Measurements from ENCODE around the gene RNF187.

RNF187 gene

GRCh38 chr1:228452194-228453021 lies 34.8 kb upstream of the RNF187 start:
- H3K9me3 ChIP-seq (ENCODE audit: severe bottlenecking): no peaks in the 10 kb centered on the region
- H3K27ac ChIP-seq: no peak overlapping the region
- no peaks in the 10 kb centered on the region for H3K36me3 ChIP-seq
- DNase-seq: no peak
- TF ChIP-seq CTCF (IDR thresholded peaks at IDR 0.05; ENCODE audit: low read depth, low read length): no peak
- no peaks in the 10 kb centered on the region for H3K27me3 ChIP-seq (ENCODE audit: insufficient read depth, low read depth, severe bottlenecking)
- no peak overlapping the region for H3K4me3 ChIP-seq (ENCODE audit: low read depth, low read length)

- Histone ChIP-seq H3K36me3 (no peaks in the 10 kb centered on the region), H3K9me3 (ENCODE audit: severe bottlenecking) (no peaks in the 10 kb centered on the region), H3K27ac (no peak overlapping the region), H3K27me3 (ENCODE audit: insufficient read depth, low read depth, severe bottlenecking) (no peaks in the 10 kb centered on the region), H3K4me3 (ENCODE audit: low read depth, low read length) (no peak overlapping the region)
- no peak for TF ChIP-seq CTCF (IDR thresholded peaks at IDR 0.05; ENCODE audit: low read depth, low read length)
- no peak for DNase-seq
These were observed 34.1 kb upstream of the RNF187 start for GRCh38 chr1:228453022-228453560.

- Histone ChIP-seq H3K27me3 (ENCODE audit: insufficient read depth, low read depth, severe bottlenecking) (no peaks in the 10 kb centered on the region), H3K4me3 (ENCODE audit: low read depth, low read length) (no peak overlapping the region), H3K27ac (no peak overlapping the region), H3K36me3 (no peaks in the 10 kb centered on the region), H3K9me3 (ENCODE audit: severe bottlenecking) (no peaks in the 10 kb centered on the region)
- no peak for TF ChIP-seq CTCF (IDR thresholded peaks at IDR 0.05; ENCODE audit: low read depth, low read length)
- DNase-seq: no peak
These were observed 33.6 kb upstream of the RNF187 start for GRCh38 chr1:228453614-228454013.

GRCh38 chr1:228454238-228454637 lies 32.9 kb upstream of the RNF187 start:
- DNase-seq: no peak
- H3K27ac ChIP-seq: no peak overlapping the region
- H3K9me3 ChIP-seq (ENCODE audit: severe bottlenecking): no peaks in the 10 kb centered on the region
- H3K4me3 ChIP-seq (ENCODE audit: low read depth, low read length): no peak overlapping the region
- no peaks in the 10 kb centered on the region for H3K36me3 ChIP-seq
- TF ChIP-seq CTCF (IDR thresholded peaks at IDR 0.05; ENCODE audit: low read depth, low read length): no peak
- no peaks in the 10 kb centered on the region for H3K27me3 ChIP-seq (ENCODE audit: insufficient read depth, low read depth, severe bottlenecking)

GRCh38 chr1:228455715-228456114 lies 31.5 kb upstream of the RNF187 start:
- H3K4me3 ChIP-seq (ENCODE audit: low read depth, low read length): no peak overlapping the region
- DNase-seq: no peak
- no peak overlapping the region for H3K27ac ChIP-seq
- H3K27me3 ChIP-seq (ENCODE audit: insufficient read depth, low read depth, severe bottlenecking): no peaks in the 10 kb centered on the region
- no peak for TF ChIP-seq CTCF (IDR thresholded peaks at IDR 0.05; ENCODE audit: low read depth, low read length)
- no peaks in the 10 kb centered on the region for H3K9me3 ChIP-seq (ENCODE audit: severe bottlenecking)
- H3K36me3 ChIP-seq: no peaks in the 10 kb centered on the region

All from WERI-Rb-1 (cell line).